HG02884 (cell line): ENCODE measurements around the gene LYPD5.
"Not testable (repeated sequence)": the region's sequence is repeated elsewhere in the genome, so short reads cannot be mapped to it uniquely, and the experiment has no call there.

Source experiments
- ATAC-seq: cut with Tn5 transposase; IDR thresholded peaks from one replicate; pipeline ENCODE4 v1.9.1; 2021; ENCODE audit warnings: mild to moderate bottlenecking, moderate library complexity; ENCODE audit not compliant: unreplicated experiment

LYPD5 gene

GRCh38 chr19:43802216-43802951 lies at the start of gene LYPD5:
Gene LYPD5 (minus strand): TSS chr19:43802447. CDS start chr19:43802380, 67 bp downstream.
- no peak for ATAC-seq

GRCh38 chr19:43848821-43849220 lies 46.6 kb upstream of the LYPD5 start:
- ATAC-seq: no peak

- no peak for ATAC-seq
These were observed 45.6 kb upstream of the LYPD5 start for GRCh38 chr19:43847884-43848283.

GRCh38 chr19:43847246-43847645 lies 45.0 kb upstream of the LYPD5 start:
- no peak for ATAC-seq

GRCh38 chr19:43842007-43842406 lies 39.8 kb upstream of the LYPD5 start:
- ATAC-seq: no peak

GRCh38 chr19:43839139-43839538 lies 36.9 kb upstream of the LYPD5 start:
- ATAC-seq: no peak

- ATAC-seq: peak; percentile 87
These were observed 24.8 kb upstream of the LYPD5 start, which contains the start of gene ZNF283 for GRCh38 chr19:43826787-43827754. Gene ZNF283 (plus strand): TSS chr19:43827321. CDS start chr19:43833505, 6,184 bp downstream.

- ATAC-seq: not testable (repeated sequence)
These were observed 22.3 kb upstream of the LYPD5 start for GRCh38 chr19:43824572-43824971.

GRCh38 chr19:43823856-43824255 lies 21.6 kb upstream of the LYPD5 start:
- ATAC-seq: not testable (repeated sequence)

GRCh38 chr19:43820884-43821215 lies 18.6 kb upstream of the LYPD5 start:
- ATAC-seq: no peak

GRCh38 chr19:43820098-43820883 lies 18.0 kb upstream of the LYPD5 start:
- ATAC-seq: no peak

- ATAC-seq: no peak
These were observed 16.3 kb upstream of the LYPD5 start for GRCh38 chr19:43818500-43818899.

GRCh38 chr19:43817454-43817853 lies 15.2 kb upstream of the LYPD5 start:
- not testable (repeated sequence) for ATAC-seq

GRCh38 chr19:43814663-43815352 lies 12.6 kb upstream of the LYPD5 start:
- no peak for ATAC-seq

GRCh38 chr19:43812688-43813087 lies 10.4 kb upstream of the LYPD5 start:
- ATAC-seq: no peak

- ATAC-seq: no peak
These were observed 10.0 kb upstream of the LYPD5 start for GRCh38 chr19:43812259-43812658.

- no peak for ATAC-seq
These were observed 9.6 kb upstream of the LYPD5 start for GRCh38 chr19:43811837-43812236.

GRCh38 chr19:43809762-43810696 lies 7.8 kb upstream of the LYPD5 start:
- ATAC-seq: no peak

GRCh38 chr19:43807651-43808050 lies 5.4 kb upstream of the LYPD5 start:
- no peak for ATAC-seq
